GM12878 (cell line): ENCODE data around the gene CA10. TPM values are rescaled to one million over a fixed set of nuclear protein-coding genes. Genes with fewer than 3 reads are reported as not detected.

Experiments used
- ATAC-seq: fragments of 200-7000 bp; cut with Tn5 transposase; 3 replicates; pipeline ENCODE4 v1.9.1; 2020; ENCODE audit warnings: mild to moderate bottlenecking, moderate library complexity
- BruUV-seq: library from RNA; stranded (reverse); fragments of 400-500 nt; replicated peaks from 2 replicates; lab custom pipeline; 2021; lab: Mats Ljungman, UMichigan
- CTCF ChIA-PET: fragments of 300-600 bp; sonication (Branson Sonifier 250); formaldehyde crosslinking; extraction: SDS; loops from one replicate; lab custom pipeline; 2021; ENCODE audit warnings: inconsistent platforms; lab: Yijun Ruan, JAX
- POLR2A ChIA-PET: fragments of 350-600 bp; formaldehyde crosslinking; extraction: SDS; loops from one replicate; lab custom pipeline; 2021; ENCODE audit warnings: inconsistent platforms; lab: Charles Lee
- RAD21 ChIA-PET: fragments of 300-600 bp; sonication (Branson Sonifier 250); formaldehyde crosslinking; loops from one replicate; lab custom pipeline; 2023; ENCODE audit warnings: antibody characterized with exemption; ENCODE audit not compliant: unreplicated experiment; lab: Charles Lee
- SMC1A ChIA-PET: fragments of 300-600 bp; sonication (Branson Sonifier 250); formaldehyde crosslinking; loops from one replicate; lab custom pipeline; 2023; ENCODE audit not compliant: unreplicated experiment, uncharacterized antibody; lab: Charles Lee
- DNase-seq: peaks from one replicate; pipeline ENCODE4 v3.0.0-alpha.2; 2011; ENCODE audit warnings: low read depth, low spot score
- FAIRE-seq: peaks from 3 replicates; lab custom pipeline; 2011; peaks lifted over from hg19 to GRCh38; lab: Jason Lieb, UNC
- H2AFZ ChIP-seq: 2 replicates; pipeline ENCODE4 v1.6.0; 2011; ENCODE audit warnings: low read depth, low read length, control low read depth; ENCODE audit not compliant: control insufficient read depth
- H3K27ac ChIP-seq: 2 replicates; pipeline ENCODE4 v1.5.1; 2011; ENCODE audit warnings: control low read depth; ENCODE audit not compliant: control insufficient read depth, insufficient read depth
- H3K27me3 ChIP-seq, 2 experiments: replicated peaks in 1 of 2; 2 replicates each; pipeline versions ENCODE4 v1.6.0 to v1.6.1; 2011; ENCODE audit warnings: low read length in 1 of 2; ENCODE audit not compliant: control insufficient read depth in 2 of 2, insufficient read depth in 2 of 2
- H3K36me3 ChIP-seq, 2 experiments: 2 replicates each; pipeline ENCODE4 v1.5.1; 2011; ENCODE audit warnings: low read length in 1 of 2; ENCODE audit not compliant: control insufficient read depth in 2 of 2, insufficient read depth in 2 of 2
- H3K4me1 ChIP-seq: 2 replicates; pipeline ENCODE4 v1.6.1; 2011; ENCODE audit warnings: mild to moderate bottlenecking, low read length, moderate library complexity, mixed read lengths; ENCODE audit not compliant: control insufficient read depth, insufficient read depth
- H3K4me2 ChIP-seq: 2 replicates; pipeline ENCODE4 v1.6.0; 2011; ENCODE audit warnings: control low read depth; ENCODE audit not compliant: control insufficient read depth, insufficient read depth
- H3K4me3 ChIP-seq: fragments of 200-600 bp; sonication (generic); 2 replicates; pipeline ENCODE4 v1.5.1; 2016
- H3K79me2 ChIP-seq: 2 replicates; pipeline ENCODE4 v1.6.0; 2011; ENCODE audit warnings: low read length; ENCODE audit not compliant: control insufficient read depth, insufficient read depth
- H3K9ac ChIP-seq: 2 replicates; pipeline ENCODE4 v1.8.0; 2011; ENCODE audit warnings: low read length, control low read depth, mixed read lengths; ENCODE audit not compliant: control insufficient read depth, insufficient read depth
- H3K9me3 ChIP-seq: replicated peaks from 3 replicates; pipeline ENCODE4 v1.5.1; 2011; ENCODE audit warnings: mild to moderate bottlenecking, low read length; ENCODE audit not compliant: control insufficient read depth, insufficient read depth
- H4K20me1 ChIP-seq: 2 replicates; pipeline ENCODE4 v1.6.0; 2011; ENCODE audit not compliant: control insufficient read depth, insufficient read depth
- ASH2L ChIP-seq: fragments of 300-600, 200-600 bp; sonication (generic); IDR thresholded peaks from 2 replicates; pipeline ENCODE4 v1.6.1; 2017; ENCODE audit warnings: low read depth, mild to moderate bottlenecking, borderline replicate concordance
- CHD1 ChIP-seq: IDR thresholded peaks from 2 replicates; pipeline ENCODE4 v1.6.1; 2012; ENCODE audit warnings: low read depth, low read length, improper control_type of control experiment
- KDM1A ChIP-seq: fragments of 200-600 bp; sonication (generic); IDR thresholded peaks from 2 replicates; pipeline ENCODE4 v1.6.1; 2016; ENCODE audit warnings: borderline replicate concordance
- NRF1 ChIP-seq: conservative IDR thresholded peaks from 2 replicates; pipeline ENCODE4 v1.6.1; 2011; ENCODE audit warnings: mild to moderate bottlenecking, low read depth, low read length, improper control_type of control experiment
- POU2F2 ChIP-seq: IDR thresholded peaks from 3 replicates; pipeline ENCODE4 v1.6.1; 2011; ENCODE audit warnings: low read depth, mild to moderate bottlenecking, low read length, borderline replicate concordance
- SIN3A ChIP-seq: IDR thresholded peaks from 2 replicates; pipeline ENCODE4 v1.6.1; 2012; ENCODE audit warnings: low read depth, low read length, improper control_type of control experiment
- SMAD5 ChIP-seq: IDR thresholded peaks from 2 replicates; pipeline ENCODE4 v1.6.1; 2016; ENCODE audit warnings: antibody characterized with exemption, low read depth
- SMARCA5 ChIP-seq: fragments of 450-650 bp; IDR thresholded peaks from 2 replicates; pipeline ENCODE4 v1.6.1; 2017; ENCODE audit warnings: mild to moderate bottlenecking
- SMC3 ChIP-seq: IDR thresholded peaks from 2 replicates; pipeline ENCODE4 v1.6.1; 2011; ENCODE audit warnings: low read length, improper control_type of control experiment, borderline replicate concordance
- SRF ChIP-seq, 2 experiments: IDR thresholded peaks; 2 replicates each; pipeline ENCODE4 v1.6.1; 2011; ENCODE audit warnings: low read depth in 2 of 2, low read length in 2 of 2, mild to moderate bottlenecking in 1 of 2, moderate library complexity in 1 of 2
- TBL1XR1 ChIP-seq: IDR thresholded peaks from 2 replicates; pipeline ENCODE4 v1.6.1; 2012; ENCODE audit warnings: low read depth, low read length, improper control_type of control experiment
- ZNF217 ChIP-seq: fragments of 450-650 bp; IDR thresholded peaks from 2 replicates; pipeline ENCODE4 v1.6.1; 2017; ENCODE audit warnings: antibody characterized with exemption, mild to moderate bottlenecking
- ZNF592 ChIP-seq: fragments of 450-650 bp; IDR thresholded peaks from 2 replicates; pipeline ENCODE4 v1.6.1; 2017; ENCODE audit warnings: mild to moderate bottlenecking, moderate library complexity
- ZZZ3 ChIP-seq: IDR thresholded peaks from 2 replicates; pipeline ENCODE4 v1.6.1; 2011; ENCODE audit warnings: low read depth; ENCODE audit not compliant: control insufficient read depth, insufficient read length
- WGBS: methylation state at CpG from one replicate; pipeline ENCODE4 v1.1.6; 2016; ENCODE audit warnings: low lambda C conversion rate; ENCODE audit not compliant: insufficient replicate concordance, insufficient coverage; ENCODE audit errors: missing lambda C conversion rate; 5-methylcytosine and 5-hydroxymethylcytosine counted together
- in situ Hi-C: fragments of 300-500 bp; cut with MboI; formaldehyde crosslinking; loops from 9 replicates; pipeline ENCODE4 v1.14.3; 2018; ENCODE audit warnings: mixed read lengths
- intact Hi-C: fragments of 100-400 bp; cut with micrococcal nuclease; formaldehyde crosslinking; loops from one replicate; pipeline ENCODE4 v1.14.2; 2022; ENCODE audit not compliant: unreplicated experiment
- polyA plus RNA-seq, 11 experiments: library from polyadenylated mRNA; depleted of rRNA in 4 of 11; unstranded in 6 of 11; stranded (reverse) in 5 of 11; fragments of >200 nt; fragmentation: Nextera tagmentation in 4 of 11; fragmentation: Illumina TruSeq in 1 of 11; extraction: Ambion mirVana in 4 of 11; extraction: Trizol in 1 of 11; gene quantifications; 1 replicate in 1 of 11; 2 replicates in 10 of 11; pipeline versions ENCODE4 v1.2.1 to v1.2.3, GENCODE V29; 2011 to 2016; ENCODE audit warnings: inconsistent platforms in 2 of 11, missing spikeins in 2 of 11, low read depth in 1 of 11
- total RNA-seq, 4 experiments: library from RNA; depleted of rRNA in 3 of 4; stranded (reverse); fragments of >200 nt in 3 of 4; fragmentation: Illumina TruSeq in 1 of 4; extraction: Trizol in 1 of 4; gene quantifications; 2 replicates each; pipeline versions ENCODE4 v1.2.1 to v1.2.3, GENCODE V29; 2013 to 2021
- TF ChIP-seq, protein P1 (sequence below): IDR thresholded peaks from 2 replicates; pipeline ENCODE4 v1.6.1; 2011; ENCODE audit warnings: borderline replicate concordance, low read depth, mild to moderate bottlenecking, moderate library complexity, low read length; ENCODE audit not compliant: insufficient read depth, poor library complexity, severe bottlenecking
- TF ChIP-seq, protein P2 (sequence below): IDR thresholded peaks from 2 replicates; pipeline ENCODE4 v1.6.1; 2011; ENCODE audit warnings: low read depth, low read length, improper control_type of control experiment, borderline replicate concordance
- TF ChIP-seq, protein P3 (sequence below): fragments of 450-650 bp; IDR thresholded peaks from 2 replicates; pipeline ENCODE4 v1.6.1; 2017; ENCODE audit warnings: mild to moderate bottlenecking, low read depth, inconsistent platforms; ENCODE audit not compliant: poor library complexity, severe bottlenecking

CA10 gene
- total and polyA plus RNA-seq, 10 of the 15 experiments (the other 5 are each of a cell fraction or from before 2014, with no cell fraction given), result not detected

DNA sequence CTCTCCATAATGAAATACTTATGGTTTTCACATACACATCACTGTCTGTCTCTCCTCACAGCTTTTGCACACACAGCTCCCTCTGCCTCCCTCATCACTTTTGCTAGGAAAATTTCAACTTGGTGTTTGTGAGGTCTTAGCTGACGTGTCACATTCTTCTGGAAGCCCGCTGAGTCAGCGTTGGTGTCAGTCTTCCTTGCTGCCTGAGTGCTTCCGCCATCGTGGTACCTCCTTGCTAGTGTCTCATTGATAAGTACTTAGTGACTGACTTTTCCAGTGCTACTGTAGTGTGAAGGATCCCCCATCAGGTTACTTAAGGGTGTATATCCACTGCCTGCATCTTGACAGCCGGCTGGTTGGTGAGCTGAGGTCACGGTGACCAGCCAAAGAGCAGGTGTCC lies 33.5 kb downstream of the CA10 start:
- no peaks in the 10 kb centered on the region for H3K9me3 ChIP-seq
- H2AFZ ChIP-seq, result no peak overlapping the region
- BruUV-seq, result no TSS peak
- ChIA-PET POLR2A (no interaction called here), RAD21 (no interaction called here), SMC1A (no interaction called here), CTCF (no interaction called here)
- H3K4me2 ChIP-seq, result no peak overlapping the region
- intact Hi-C loops (no loop called here), in situ Hi-C loops (no loop called here)
- no peak overlapping the region for H3K27ac ChIP-seq
- H4K20me1 ChIP-seq, result no peaks in the 10 kb centered on the region
- FAIRE-seq (no peak), DNase-seq (no peak), ATAC-seq (no peak)
- no peaks in the 10 kb centered on the region for H3K27me3 ChIP-seq
- WGBS, result 29% methylated on average over 7 of the region's 7 CpGs
- no peaks in the 10 kb centered on the region for H3K79me2 ChIP-seq
- H3K4me3 ChIP-seq, result no peak overlapping the region
- TF ChIP-seq, protein P1, sequence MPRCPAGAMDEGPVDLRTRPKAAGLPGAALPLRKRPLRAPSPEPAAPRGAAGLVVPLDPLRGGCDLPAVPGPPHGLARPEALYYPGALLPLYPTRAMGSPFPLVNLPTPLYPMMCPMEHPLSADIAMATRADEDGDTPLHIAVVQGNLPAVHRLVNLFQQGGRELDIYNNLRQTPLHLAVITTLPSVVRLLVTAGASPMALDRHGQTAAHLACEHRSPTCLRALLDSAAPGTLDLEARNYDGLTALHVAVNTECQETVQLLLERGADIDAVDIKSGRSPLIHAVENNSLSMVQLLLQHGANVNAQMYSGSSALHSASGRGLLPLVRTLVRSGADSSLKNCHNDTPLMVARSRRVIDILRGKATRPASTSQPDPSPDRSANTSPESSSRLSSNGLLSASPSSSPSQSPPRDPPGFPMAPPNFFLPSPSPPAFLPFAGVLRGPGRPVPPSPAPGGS, result no peak
- TF ChIP-seq SMAD5 (no peak), SIN3A (no peak), CHD1 (no peak), POU2F2 (no peak), ZNF217 (no peak), ZZZ3 (no peak), NRF1 (no peak), TBL1XR1 (no peak), KDM1A (no peak), SRF (IDR thresholded peaks at IDR 0.05; ENCODE audit: low read depth in 2 of 2, low read length in 2 of 2) (no peak), ASH2L (no peak), SMC3 (no peak), SMARCA5 (no peak), ZNF592 (no peak)
- TF ChIP-seq, protein P2, sequence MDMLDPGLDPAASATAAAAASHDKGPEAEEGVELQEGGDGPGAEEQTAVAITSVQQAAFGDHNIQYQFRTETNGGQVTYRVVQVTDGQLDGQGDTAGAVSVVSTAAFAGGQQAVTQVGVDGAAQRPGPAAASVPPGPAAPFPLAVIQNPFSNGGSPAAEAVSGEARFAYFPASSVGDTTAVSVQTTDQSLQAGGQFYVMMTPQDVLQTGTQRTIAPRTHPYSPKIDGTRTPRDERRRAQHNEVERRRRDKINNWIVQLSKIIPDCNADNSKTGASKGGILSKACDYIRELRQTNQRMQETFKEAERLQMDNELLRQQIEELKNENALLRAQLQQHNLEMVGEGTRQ, result no peak
- TF ChIP-seq, protein P3, sequence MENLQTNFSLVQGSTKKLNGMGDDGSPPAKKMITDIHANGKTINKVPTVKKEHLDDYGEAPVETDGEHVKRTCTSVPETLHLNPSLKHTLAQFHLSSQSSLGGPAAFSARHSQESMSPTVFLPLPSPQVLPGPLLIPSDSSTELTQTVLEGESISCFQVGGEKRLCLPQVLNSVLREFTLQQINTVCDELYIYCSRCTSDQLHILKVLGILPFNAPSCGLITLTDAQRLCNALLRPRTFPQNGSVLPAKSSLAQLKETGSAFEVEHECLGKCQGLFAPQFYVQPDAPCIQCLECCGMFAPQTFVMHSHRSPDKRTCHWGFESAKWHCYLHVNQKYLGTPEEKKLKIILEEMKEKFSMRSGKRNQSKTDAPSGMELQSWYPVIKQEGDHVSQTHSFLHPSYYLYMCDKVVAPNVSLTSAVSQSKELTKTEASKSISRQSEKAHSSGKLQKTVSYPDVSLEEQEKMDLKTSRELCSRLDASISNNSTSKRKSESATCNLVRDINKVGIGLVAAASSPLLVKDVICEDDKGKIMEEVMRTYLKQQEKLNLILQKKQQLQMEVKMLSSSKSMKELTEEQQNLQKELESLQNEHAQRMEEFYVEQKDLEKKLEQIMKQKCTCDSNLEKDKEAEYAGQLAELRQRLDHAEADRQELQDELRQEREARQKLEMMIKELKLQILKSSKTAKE, result no peak
- H3K9ac ChIP-seq, result no peak overlapping the region
- no peaks in the 10 kb centered on the region for H3K36me3 ChIP-seq
- H3K4me1 ChIP-seq, result no peaks in the 10 kb centered on the region
